Stimulated activated naive CD8-positive, alpha-beta T cell treated with anti-CD3 and anti-CD28 coated beads, Interleukin-15, amount 100 ng/mL, for 72 hours (primary cell): ENCODE measurements around the gene ACSL3.
"Not testable (repeated sequence)": the region's sequence is repeated elsewhere in the genome, so short reads cannot be mapped to it uniquely, and the experiment has no call there.

ENCODE experiments used
- ATAC-seq: fragments of 150-1000 bp; cut with Tn5 transposase; 2 replicates; pipeline ENCODE4 v1.10.0; 2021; ENCODE audit warnings: mild to moderate bottlenecking, moderate library complexity
- DNase-seq, 2 donors: peaks; one replicate each; pipeline ENCODE4 v3.0.0; 2021 to 2022
- H3K27ac Mint-ChIP-seq, 2 donors: one replicate each; pipeline ENCODE4 v1.8.0; 2022; ENCODE audit warnings: mild to moderate bottlenecking in 2 of 2, mixed read lengths in 2 of 2, moderate library complexity in 2 of 2
- H3K27me3 Mint-ChIP-seq: one replicate; pipeline ENCODE4 v1.8.0; 2022; ENCODE audit warnings: mixed read lengths
- H3K4me1 Mint-ChIP-seq: one replicate; pipeline ENCODE4 v1.8.0; 2022; ENCODE audit warnings: mild to moderate bottlenecking, mixed read lengths
- H3K4me3 Mint-ChIP-seq, 2 donors: one replicate each; pipeline ENCODE4 v1.8.0; 2022; ENCODE audit warnings: mild to moderate bottlenecking in 2 of 2, mixed read lengths in 2 of 2, moderate library complexity in 1 of 2
- H3K9me3 Mint-ChIP-seq, 2 donors: one replicate each; pipeline ENCODE4 v1.8.0; 2022; ENCODE audit warnings: mixed read lengths in 2 of 2

The ACSL3 gene

DNA sequence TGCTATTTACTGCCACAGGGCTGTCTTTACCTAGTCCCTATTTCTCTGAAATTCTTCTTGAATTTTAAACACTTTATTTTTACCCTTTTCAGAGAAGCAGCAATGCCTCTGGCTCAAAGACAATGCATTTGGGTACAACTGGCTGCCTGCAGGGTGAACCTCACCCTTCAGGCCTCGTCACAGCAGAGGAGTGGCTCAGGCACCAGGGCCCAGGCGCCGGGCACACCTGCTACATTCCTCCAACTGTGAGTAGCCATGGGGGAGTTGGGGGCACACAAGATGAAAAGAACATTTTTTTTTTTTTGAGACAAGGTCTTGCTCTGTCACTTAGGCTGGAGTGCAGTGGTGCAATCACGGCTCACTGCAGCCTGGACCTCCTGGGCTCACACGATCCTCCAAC lies 116.3 kb downstream of the ACSL3 start:
- H3K4me1 Mint-ChIP-seq = peaks cover under 1% of the 10 kb centered on the region
- H3K9me3 Mint-ChIP-seq = no peaks in the 10 kb centered on the region
- no peak overlapping the region for H3K4me3 Mint-ChIP-seq
- no peak overlapping the region for H3K27ac Mint-ChIP-seq
- ATAC-seq (no peak), DNase-seq (no peak)
- H3K27me3 Mint-ChIP-seq = peaks cover 22% of the 10 kb centered on the region

DNA sequence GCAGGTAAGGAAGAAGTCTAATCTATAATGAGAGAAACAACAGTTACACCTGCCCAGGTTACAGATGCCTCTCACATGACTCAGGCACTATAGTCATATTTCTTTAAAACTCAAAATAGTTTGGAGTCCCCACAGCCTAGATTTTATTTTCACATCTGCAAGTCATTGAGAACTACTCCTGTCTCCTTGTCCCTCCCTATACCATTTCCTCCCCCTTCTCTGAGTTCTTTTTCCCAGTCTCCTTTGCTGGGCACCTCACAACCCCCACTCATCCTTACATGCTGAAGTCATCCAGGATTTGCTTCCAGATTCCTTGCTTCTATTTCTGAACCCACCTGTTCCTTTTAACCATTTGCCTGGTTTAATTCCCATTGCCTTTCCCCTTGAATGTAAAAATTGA lies 118.0 kb downstream of the ACSL3 start:
- Mint-ChIP-seq H3K9me3 (peaks cover 0 to 13% of the 10 kb centered on the region in 2 donors), H3K4me3 (no peak overlapping the region), H3K27me3 (peaks cover 30% of the 10 kb centered on the region), H3K27ac (no peak overlapping the region), H3K4me1 (peaks cover 10% of the 10 kb centered on the region)
- DNase-seq = no peak
- ATAC-seq = no peak

DNA sequence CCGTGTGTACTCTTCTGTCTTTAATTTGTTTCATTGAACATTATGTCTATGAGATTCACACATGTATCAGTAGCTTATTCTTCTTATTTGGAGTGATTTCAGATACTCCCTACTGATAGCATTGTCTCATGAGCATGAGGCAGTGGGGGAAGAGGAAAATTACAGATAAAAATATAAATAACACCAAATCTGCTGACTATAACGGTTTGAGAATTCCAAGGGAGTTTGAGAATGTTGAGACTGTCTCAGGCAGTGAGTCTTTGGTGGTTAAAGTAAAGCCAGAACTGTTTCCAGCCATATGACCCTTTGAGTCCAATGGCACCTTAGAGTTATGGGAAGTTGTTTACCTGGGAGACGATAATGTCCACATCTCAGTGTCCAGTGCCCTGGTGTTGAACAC lies 118.6 kb downstream of the ACSL3 start:
- peaks cover 30% of the 10 kb centered on the region for H3K27me3 Mint-ChIP-seq
- ATAC-seq (no peak), DNase-seq (no peak)
- peaks cover 0 to 13% of the 10 kb centered on the region in 2 donors for H3K9me3 Mint-ChIP-seq
- peak overlapping the region in 1 of 2 donors; percentile 43 for H3K27ac Mint-ChIP-seq
- H3K4me3 Mint-ChIP-seq = no peak overlapping the region
- peaks cover 10% of the 10 kb centered on the region for H3K4me1 Mint-ChIP-seq

DNA sequence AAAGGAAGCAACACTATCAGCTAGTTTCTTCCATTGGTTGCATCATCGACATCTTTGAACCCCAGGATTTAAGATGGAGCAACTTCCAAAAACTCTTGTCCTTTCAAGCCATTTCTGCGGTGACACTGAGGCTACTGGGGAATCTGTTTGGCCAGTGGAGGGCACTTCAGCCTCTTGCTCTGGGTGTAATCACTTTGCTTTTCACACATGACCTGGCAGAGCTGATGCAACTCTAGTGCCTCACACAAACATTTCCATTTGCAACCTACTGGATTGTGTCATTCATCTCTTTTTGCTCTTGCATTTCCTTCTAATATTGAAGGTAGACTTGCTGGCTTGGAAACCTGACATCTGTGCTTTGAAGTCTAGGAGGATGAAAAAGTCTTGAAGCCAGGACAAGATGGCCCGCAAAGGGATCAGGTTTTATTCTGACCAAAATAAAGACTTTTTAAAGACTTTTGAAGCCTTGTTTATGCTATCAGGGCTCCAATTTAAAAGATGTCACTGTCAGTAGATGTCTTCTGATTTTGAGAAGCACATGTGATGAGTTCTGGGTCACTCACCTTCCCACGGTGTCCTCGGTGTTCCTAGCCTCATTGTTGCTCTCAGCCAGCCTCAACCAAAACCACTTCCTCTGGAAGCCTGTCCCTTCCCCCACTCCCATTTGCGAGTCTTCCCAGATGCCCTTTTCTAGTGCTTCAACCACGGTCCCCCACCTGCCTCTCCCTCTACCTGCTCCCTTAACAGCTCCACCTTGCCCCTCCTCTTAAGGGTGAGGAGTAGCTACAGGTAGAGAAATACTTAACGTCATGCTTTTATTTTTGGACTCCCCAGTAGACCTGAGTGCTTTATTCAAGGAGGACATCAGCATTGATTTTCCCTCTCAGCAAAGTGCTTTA lies 121.4 kb downstream of the ACSL3 start:
- peak overlapping the region; percentile 21 to 48 for H3K4me3 Mint-ChIP-seq
- DNase-seq = peak in 1 of 2 donors; percentile 28
- peaks cover 10% of the 10 kb centered on the region for H3K4me1 Mint-ChIP-seq
- H3K27me3 Mint-ChIP-seq = peaks cover 30% of the 10 kb centered on the region
- H3K27ac Mint-ChIP-seq = peak overlapping the region; percentile 47 to 87
- peak; percentile 78 for ATAC-seq
- H3K9me3 Mint-ChIP-seq = peaks cover 0 to 19% of the 10 kb centered on the region in 2 donors

DNA sequence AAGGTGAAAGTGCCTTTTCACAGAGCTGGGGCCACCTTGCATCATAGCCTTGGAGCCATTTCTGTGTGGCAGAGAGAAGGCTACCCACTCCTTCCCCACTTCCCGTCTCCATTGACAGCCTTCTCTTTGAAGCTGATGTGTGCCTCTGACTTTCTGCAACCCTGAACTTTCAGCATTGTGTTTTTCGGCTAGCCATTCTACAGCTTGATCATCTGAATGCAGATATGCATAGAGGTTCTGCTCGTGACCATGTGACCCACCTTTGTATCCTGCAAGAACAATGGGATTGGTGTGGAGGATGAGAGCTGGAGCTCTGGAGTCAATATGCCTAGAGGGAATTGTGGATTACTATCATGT lies 122.1 kb downstream of the ACSL3 start:
- H3K4me1 Mint-ChIP-seq = peaks cover 10% of the 10 kb centered on the region
- peaks cover 28% of the 10 kb centered on the region for H3K27me3 Mint-ChIP-seq
- H3K9me3 Mint-ChIP-seq = peaks cover 0 to 21% of the 10 kb centered on the region in 2 donors
- H3K4me3 Mint-ChIP-seq = peak overlapping the region; percentile 21 to 48
- DNase-seq = no peak
- peak overlapping the region in 1 of 2 donors; percentile 47 for H3K27ac Mint-ChIP-seq
- ATAC-seq = peak; percentile 19

DNA sequence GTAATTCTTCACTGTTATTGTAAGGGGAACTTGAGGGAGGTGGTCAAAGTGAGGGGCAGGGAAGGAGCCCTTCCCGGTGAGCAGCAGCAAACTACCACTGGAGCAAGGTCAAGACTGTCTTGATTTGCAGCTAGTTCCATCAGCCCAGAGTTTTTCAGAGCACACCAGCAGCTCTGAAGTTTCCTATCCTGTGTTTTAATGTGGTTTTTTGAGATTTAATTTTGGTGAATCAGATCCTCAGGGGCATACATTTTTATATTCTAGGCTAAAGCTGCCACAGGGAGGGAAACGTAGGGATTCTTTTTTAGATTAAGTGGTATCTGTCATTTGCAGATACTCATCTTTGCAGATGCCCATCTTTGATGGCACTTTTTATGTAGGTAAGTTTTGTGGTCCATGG lies 124.1 kb downstream of the ACSL3 start:
- Mint-ChIP-seq H3K4me1 (peaks cover 10% of the 10 kb centered on the region), H3K4me3 (no peak overlapping the region), H3K27ac (no peak overlapping the region), H3K9me3 (peaks cover 0 to 33% of the 10 kb centered on the region in 2 donors), H3K27me3 (peaks cover 32% of the 10 kb centered on the region)
- DNase-seq (no peak), ATAC-seq (no peak)

DNA sequence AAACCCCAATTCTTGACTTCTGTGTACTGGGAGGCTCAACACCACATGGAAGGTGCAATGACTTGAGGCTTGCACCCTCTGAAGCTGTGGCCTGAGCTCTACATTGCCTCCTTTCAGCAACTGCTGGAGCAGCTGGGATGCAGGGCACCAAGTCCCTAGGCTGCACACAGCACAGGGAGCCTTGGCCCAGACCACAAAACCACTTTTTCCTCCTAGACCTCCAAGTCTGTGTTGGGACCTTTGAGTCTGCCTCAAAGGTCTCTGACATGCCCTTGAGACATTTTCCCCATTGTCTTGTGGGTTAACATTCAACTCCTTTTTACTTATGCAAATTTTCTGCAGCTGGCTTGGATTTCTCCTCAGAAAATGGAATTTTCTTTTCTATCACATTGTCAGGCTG lies 128.6 kb downstream of the ACSL3 start:
- no peaks in the 10 kb centered on the region for H3K4me1 Mint-ChIP-seq
- DNase-seq (no peak), ATAC-seq (no peak)
- H3K27me3 Mint-ChIP-seq = peaks cover 31% of the 10 kb centered on the region
- no peak overlapping the region for H3K4me3 Mint-ChIP-seq
- H3K9me3 Mint-ChIP-seq = peaks cover 0 to 25% of the 10 kb centered on the region in 2 donors
- H3K27ac Mint-ChIP-seq = no peak overlapping the region

DNA sequence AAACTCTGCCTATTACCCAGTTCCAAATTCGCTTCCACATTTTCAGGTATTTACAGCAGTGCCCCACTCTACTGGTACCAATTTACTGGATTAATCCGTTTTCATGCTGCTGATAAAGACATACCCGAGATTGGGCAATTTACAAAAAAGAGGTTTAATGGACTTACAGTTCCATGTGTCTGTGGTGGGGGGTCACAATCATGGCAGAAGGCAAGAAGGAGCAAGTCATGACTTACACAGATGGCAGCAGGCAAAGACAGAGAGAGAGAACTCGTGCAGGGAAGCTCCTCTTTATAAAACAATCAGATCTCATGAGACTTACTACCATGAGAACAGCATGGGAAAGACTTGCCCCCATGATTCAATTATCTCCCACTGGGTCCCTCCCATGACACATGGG lies 129.4 kb downstream of the ACSL3 start:
- peaks cover 26% of the 10 kb centered on the region for H3K27me3 Mint-ChIP-seq
- peak overlapping the region in 1 of 2 donors; percentile 48 for H3K27ac Mint-ChIP-seq
- not testable (repeated sequence) for DNase-seq, H3K4me1 Mint-ChIP-seq, ATAC-seq, H3K4me3 Mint-ChIP-seq
- peaks cover 0 to 22% of the 10 kb centered on the region in 2 donors for H3K9me3 Mint-ChIP-seq

DNA sequence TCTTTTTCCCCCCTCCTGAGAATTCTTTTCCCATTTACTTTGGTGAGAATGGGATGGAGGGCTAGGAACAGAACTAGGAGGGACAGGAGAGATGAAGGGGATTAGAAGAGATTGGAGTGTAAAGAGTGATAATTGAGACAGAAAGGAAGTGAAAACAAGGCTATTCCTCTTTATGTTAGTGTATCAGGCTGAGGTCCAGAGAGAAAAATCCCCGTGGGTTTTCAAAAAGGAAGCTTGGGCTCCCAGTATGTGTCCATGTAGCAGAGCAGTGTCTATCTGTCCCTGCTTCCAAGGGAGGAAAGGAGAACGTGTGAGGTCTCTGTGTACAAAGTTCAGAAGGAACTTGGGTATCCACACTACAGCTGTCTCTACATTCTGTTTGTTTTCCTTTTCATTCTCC lies 131.3 kb downstream of the ACSL3 start:
- no peak overlapping the region for H3K4me3 Mint-ChIP-seq
- no peak for DNase-seq
- H3K4me1 Mint-ChIP-seq = no peaks in the 10 kb centered on the region
- peaks cover 23% of the 10 kb centered on the region for H3K27me3 Mint-ChIP-seq
- ATAC-seq = no peak
- H3K9me3 Mint-ChIP-seq = peaks cover 0 to 19% of the 10 kb centered on the region in 2 donors
- H3K27ac Mint-ChIP-seq = peak overlapping the region in 1 of 2 donors; percentile 79
